ENCODE results near the gene DHX9. TPM values are rescaled to one million over a fixed set of nuclear protein-coding genes. Genes with fewer than 3 reads are reported as not detected.

The DHX9 gene
- 263 and 296 TPM in 2 replicates for total RNA-seq

DNA sequence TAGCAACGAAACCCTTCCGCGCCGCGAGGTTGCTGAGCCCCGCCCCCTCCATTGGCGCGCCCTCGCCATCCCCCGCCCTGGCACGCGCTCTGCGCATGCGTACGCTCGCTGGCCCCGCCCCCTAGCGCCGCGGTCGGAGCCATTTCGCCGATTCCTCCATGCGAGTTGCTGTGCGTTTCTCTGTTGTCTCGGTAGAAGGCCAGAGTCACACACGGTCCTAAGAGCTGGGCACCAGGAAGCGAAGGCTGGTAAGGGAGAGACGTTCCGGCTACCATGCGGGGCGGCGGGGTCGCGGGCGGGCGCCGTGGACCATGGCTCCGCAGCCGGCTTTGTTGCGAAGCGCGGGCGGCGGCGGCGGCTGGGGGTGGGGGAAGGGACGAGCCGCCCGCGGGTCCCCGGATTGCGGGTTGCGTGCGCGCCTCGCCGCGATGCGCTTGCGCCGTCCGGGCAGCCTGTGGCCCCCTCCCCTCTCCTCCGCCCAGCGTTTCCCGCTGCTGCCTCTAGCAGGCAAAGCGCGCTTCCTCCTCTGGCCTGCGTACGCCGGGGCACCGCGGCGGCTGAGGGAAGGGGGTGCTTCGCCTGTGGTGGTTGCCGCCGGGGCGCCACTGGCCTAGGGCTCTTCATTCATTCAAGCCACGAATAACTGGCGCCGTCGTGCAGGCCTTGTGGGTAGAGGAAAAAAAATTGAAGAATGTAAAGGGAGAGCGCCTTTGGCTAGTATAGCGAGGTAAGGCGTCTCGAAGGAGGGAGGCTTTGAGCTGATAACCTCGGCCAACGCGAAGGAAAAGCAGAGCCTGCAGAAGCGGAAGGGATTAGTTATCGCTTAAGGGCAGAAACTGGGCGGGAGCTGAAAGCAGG is at the start of gene DHX9:
DHX9 (plus strand) TSS at position 139 of the 858 bp plus-strand sequence. CDS start 3,220 bp downstream, outside the sequence.

Other genes starting within 250 kb of the DHX9 start
- gene RGS16, start 235.0 kb upstream of the DHX9 start, total RNA-seq: 0.13 TPM in 1 of 2 replicates, not detected in the other
- not detected in 2 replicates for gene RGS8, start 154.8 kb upstream of the DHX9 start, total RNA-seq
- gene NPL, start 49.6 kb upstream of the DHX9 start, total RNA-seq: 1.3 and 1.7 TPM in 2 replicates
- gene SHCBP1L, start 113.8 kb downstream of the DHX9 start, total RNA-seq: not detected in 2 replicates
- 364 and 409 TPM in 2 replicates for gene LAMC1, start 184.1 kb downstream of the DHX9 start, total RNA-seq

Measured in thoracic aorta endothelial cell (primary cell).